GM23338 (cell line): ENCODE data around the gene PLPP4.

Experiments used
- CREB1 ChIP-seq: fragments of 250-450 bp; sonication (Bioruptor Pico); IDR thresholded peaks from 2 replicates; pipeline ENCODE4 v1.5.0; 2020; ENCODE audit warnings: low read depth, mild to moderate bottlenecking, moderate library complexity
- ETS1 ChIP-seq: IDR thresholded peaks from 2 replicates; pipeline ENCODE4 v1.6.1; 2016; ENCODE audit warnings: antibody characterized with exemption
- EZH2 ChIP-seq: fragments of 200-600 bp; sonication (generic); IDR thresholded peaks from one replicate; pipeline ENCODE4 v1.8.0; 2017; ENCODE audit warnings: antibody characterized with exemption, mild to moderate bottlenecking, low read depth; ENCODE audit not compliant: unreplicated experiment
- EZH2phosphoT487 ChIP-seq: fragments of 200-600 bp; sonication (generic); IDR thresholded peaks from one replicate; pipeline ENCODE4 v1.8.1; 2018; ENCODE audit warnings: antibody characterized with exemption; ENCODE audit not compliant: unreplicated experiment
- JUNB ChIP-seq: IDR thresholded peaks from one replicate; pipeline ENCODE4 v1.6.1; 2016; ENCODE audit warnings: antibody characterized with exemption; ENCODE audit not compliant: unreplicated experiment
- NANOG ChIP-seq: IDR thresholded peaks from 2 replicates; pipeline ENCODE4 v1.6.1; 2016; ENCODE audit warnings: antibody characterized with exemption, borderline replicate concordance
- POLR2AphosphoS5 ChIP-seq: IDR thresholded peaks from 2 replicates; pipeline ENCODE4 v1.6.1; 2016; ENCODE audit warnings: antibody characterized with exemption, low read depth
- REST ChIP-seq: IDR thresholded peaks from one replicate; pipeline ENCODE4 v1.6.1; 2018; ENCODE audit warnings: antibody characterized with exemption; ENCODE audit not compliant: unreplicated experiment
- ZNF114 ChIP-seq: fragments of 250-450 bp; sonication (Bioruptor Pico); IDR thresholded peaks from 2 replicates; pipeline ENCODE4 v1.5.0; 2020; ENCODE audit warnings: mild to moderate bottlenecking, moderate library complexity
- ZNF331 ChIP-seq: fragments of 250-450 bp; sonication (Bioruptor Pico); IDR thresholded peaks from 2 replicates; pipeline ENCODE4 v1.5.0; 2020; ENCODE audit warnings: low read depth, mild to moderate bottlenecking, moderate library complexity
- TF ChIP-seq, protein P1 (sequence below), 2 experiments: fragments of 200-600 bp in 1 of 2; sonication (generic) in 1 of 2; conservative IDR thresholded peaks; 2 replicates each; pipeline versions ENCODE4 v1.5.1 to v1.6.1; 2016 to 2017; ENCODE audit warnings: antibody characterized with exemption in 2 of 2, low read depth in 2 of 2, mild to moderate bottlenecking in 2 of 2, moderate library complexity in 1 of 2

- no peak for TF ChIP-seq POLR2AphosphoS5
- TF ChIP-seq, protein P1, sequence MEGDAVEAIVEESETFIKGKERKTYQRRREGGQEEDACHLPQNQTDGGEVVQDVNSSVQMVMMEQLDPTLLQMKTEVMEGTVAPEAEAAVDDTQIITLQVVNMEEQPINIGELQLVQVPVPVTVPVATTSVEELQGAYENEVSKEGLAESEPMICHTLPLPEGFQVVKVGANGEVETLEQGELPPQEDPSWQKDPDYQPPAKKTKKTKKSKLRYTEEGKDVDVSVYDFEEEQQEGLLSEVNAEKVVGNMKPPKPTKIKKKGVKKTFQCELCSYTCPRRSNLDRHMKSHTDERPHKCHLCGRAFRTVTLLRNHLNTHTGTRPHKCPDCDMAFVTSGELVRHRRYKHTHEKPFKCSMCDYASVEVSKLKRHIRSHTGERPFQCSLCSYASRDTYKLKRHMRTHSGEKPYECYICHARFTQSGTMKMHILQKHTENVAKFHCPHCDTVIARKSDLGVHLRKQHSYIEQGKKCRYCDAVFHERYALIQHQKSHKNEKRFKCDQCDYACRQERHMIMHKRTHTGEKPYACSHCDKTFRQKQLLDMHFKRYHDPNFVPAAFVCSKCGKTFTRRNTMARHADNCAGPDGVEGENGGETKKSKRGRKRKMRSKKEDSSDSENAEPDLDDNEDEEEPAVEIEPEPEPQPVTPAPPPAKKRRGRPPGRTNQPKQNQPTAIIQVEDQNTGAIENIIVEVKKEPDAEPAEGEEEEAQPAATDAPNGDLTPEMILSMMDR (conservative IDR thresholded peaks at IDR 0.05; ENCODE audit: low read depth in 2 of 2): no peak
- no peak for TF ChIP-seq EZH2phosphoT487
- TF ChIP-seq NANOG: no peak
- no peak for TF ChIP-seq EZH2
- TF ChIP-seq CREB1 (CRISPR knock-in tag): no peak
- no peak for TF ChIP-seq REST
- no peak for TF ChIP-seq ZNF114 (CRISPR knock-in tag)
- TF ChIP-seq ETS1: no peak
- TF ChIP-seq ZNF331 (CRISPR knock-in tag): no peak
- no peak for TF ChIP-seq JUNB
Observed at GRCh38 chr10:120542591-120542990, 85.6 kb downstream of the PLPP4 start.
